Peyer's patch (tissue), 4 donors: ENCODE measurements around the gene SLC33A1. TPM values are rescaled to one million over a fixed set of nuclear protein-coding genes. Genes with fewer than 3 reads are reported as not detected.

Experiments
- DNase-seq, 3 donors: peaks; one replicate each; pipeline ENCODE4 v3.0.0-alpha.2; 2017 to 2019
- H3K27ac ChIP-seq, 4 donors: fragments of 200-600 bp; sonication (generic); one replicate each; pipeline ENCODE4 v1.5.1; 2016 to 2019
- H3K27me3 ChIP-seq, 2 donors: fragments of 200-600 bp; sonication (generic); one replicate each; pipeline ENCODE4 v1.5.1; 2019
- H3K36me3 ChIP-seq, 3 donors: fragments of 200-600 bp; sonication (generic); one replicate each; pipeline ENCODE4 v1.5.1; 2016 to 2019
- H3K4me1 ChIP-seq, 4 donors: fragments of 200-600 bp; sonication (generic); one replicate each; pipeline ENCODE4 v1.5.1; 2016 to 2019
- H3K4me3 ChIP-seq, 4 donors: fragments of 200-600 bp; sonication (generic); 1 replicate in 3 of 4; 2 replicates in 1 of 4; pipeline ENCODE4 v1.5.1; 2016 to 2019; ENCODE audit warnings: mild to moderate bottlenecking in 1 of 4
- H3K9me3 ChIP-seq, 4 donors: fragments of 200-600 bp; sonication (generic); one replicate each; pipeline ENCODE4 v1.5.1; 2016 to 2019; ENCODE audit warnings: mild to moderate bottlenecking in 1 of 4
- POLR2A ChIP-seq, 2 donors: fragments of 450-650 bp; IDR thresholded peaks; one replicate each; pipeline ENCODE4 v1.5.1; 2017; ENCODE audit warnings: antibody characterized with exemption in 2 of 2, mild to moderate bottlenecking in 2 of 2, moderate library complexity in 2 of 2
- total RNA-seq, 4 donors: library from RNA; depleted of rRNA; stranded (reverse); fragments of >200 nt; gene quantifications; one replicate each; pipeline ENCODE4 v1.1.0, GENCODE V29; 2016
- TF ChIP-seq, protein P1 (sequence below), 6 experiments: fragments of 450-650 bp in 4 of 6; fragments of 200-600 bp in 2 of 6; sonication (generic) in 1 of 6; IDR thresholded peaks; one replicate each; pipeline ENCODE4 v1.5.1; 2017 to 2019; ENCODE audit warnings: antibody characterized with exemption in 6 of 6, mild to moderate bottlenecking in 3 of 6, moderate library complexity in 1 of 6

Gene SLC33A1
- total RNA-seq, 4 donors from 2014 or later = 12.4 to 44.7 (median 30.3) TPM

DNA sequence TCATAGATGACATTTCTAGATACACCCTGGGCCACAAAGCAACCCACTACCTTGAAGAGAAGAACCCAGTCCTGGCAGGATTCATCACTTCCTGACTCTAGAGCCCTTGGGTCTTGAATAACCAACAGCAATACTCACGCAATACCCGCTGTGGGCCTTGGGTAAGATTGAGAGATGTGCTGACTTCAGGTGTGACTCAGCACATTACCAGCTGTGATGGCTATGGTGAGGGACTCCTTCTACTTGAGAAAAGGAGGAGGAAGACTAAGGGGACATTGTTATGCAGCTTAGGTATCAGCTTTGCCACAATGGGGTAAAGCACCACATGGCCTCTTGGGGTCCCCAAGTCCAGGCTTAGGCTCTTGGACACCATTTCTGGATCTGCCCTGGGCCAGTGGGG is 63.0 kb downstream of the SLC33A1 start:
- H3K4me3 ChIP-seq = no peak overlapping the region
- no peaks in the 10 kb centered on the region for H3K27me3 ChIP-seq
- TF ChIP-seq, protein P1, sequence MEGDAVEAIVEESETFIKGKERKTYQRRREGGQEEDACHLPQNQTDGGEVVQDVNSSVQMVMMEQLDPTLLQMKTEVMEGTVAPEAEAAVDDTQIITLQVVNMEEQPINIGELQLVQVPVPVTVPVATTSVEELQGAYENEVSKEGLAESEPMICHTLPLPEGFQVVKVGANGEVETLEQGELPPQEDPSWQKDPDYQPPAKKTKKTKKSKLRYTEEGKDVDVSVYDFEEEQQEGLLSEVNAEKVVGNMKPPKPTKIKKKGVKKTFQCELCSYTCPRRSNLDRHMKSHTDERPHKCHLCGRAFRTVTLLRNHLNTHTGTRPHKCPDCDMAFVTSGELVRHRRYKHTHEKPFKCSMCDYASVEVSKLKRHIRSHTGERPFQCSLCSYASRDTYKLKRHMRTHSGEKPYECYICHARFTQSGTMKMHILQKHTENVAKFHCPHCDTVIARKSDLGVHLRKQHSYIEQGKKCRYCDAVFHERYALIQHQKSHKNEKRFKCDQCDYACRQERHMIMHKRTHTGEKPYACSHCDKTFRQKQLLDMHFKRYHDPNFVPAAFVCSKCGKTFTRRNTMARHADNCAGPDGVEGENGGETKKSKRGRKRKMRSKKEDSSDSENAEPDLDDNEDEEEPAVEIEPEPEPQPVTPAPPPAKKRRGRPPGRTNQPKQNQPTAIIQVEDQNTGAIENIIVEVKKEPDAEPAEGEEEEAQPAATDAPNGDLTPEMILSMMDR (IDR thresholded peaks at IDR 0.05) = no peak
- TF ChIP-seq POLR2A (IDR thresholded peaks at IDR 0.05) = no peak
- H3K9me3 ChIP-seq = no peaks in the 10 kb centered on the region
- no peak for DNase-seq
- peaks cover 0 to 6% (median 0%) of the 10 kb centered on the region in 3 donors for H3K36me3 ChIP-seq
- no peak overlapping the region for H3K27ac ChIP-seq
- no peaks in the 10 kb centered on the region for H3K4me1 ChIP-seq

DNA sequence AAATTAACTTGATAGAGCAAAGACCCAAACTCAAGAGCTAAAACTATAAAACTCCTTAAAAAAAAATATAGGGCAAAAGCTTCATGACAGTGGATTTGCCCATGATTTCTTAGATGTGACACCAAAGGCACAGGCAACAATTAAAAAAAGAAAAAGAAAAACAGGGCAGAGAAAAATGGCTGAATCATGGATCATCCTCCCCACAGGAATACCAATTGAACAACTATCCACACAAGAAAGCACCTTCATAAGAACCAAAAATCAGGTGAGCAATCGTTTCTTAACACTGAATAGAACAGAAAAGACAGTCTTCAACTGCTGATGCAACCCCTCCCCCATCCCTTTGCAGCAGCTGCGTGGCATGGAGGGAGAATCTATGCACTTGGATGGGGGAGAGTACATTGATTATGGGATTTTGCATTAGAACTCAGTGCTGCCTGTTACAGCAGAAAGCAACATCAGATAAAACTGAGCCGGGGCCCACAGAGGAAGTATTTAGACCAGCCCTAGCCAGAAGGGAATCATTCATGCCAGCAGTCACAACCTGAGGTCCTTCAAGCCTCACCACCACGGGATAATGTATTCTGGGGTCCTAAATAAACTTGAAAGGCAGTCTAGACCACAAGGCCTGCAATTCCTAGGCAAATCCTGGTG is 63.8 kb downstream of the SLC33A1 start:
- Histone ChIP-seq H3K4me3 (no peak overlapping the region), H3K27me3 (no peaks in the 10 kb centered on the region), H3K4me1 (no peaks in the 10 kb centered on the region), H3K9me3 (no peaks in the 10 kb centered on the region), H3K36me3 (peaks cover 0 to 6% (median 0%) of the 10 kb centered on the region in 3 donors), H3K27ac (no peak overlapping the region)
- TF ChIP-seq, protein P1 (IDR thresholded peaks at IDR 0.05) = no peak
- no peak for DNase-seq

DNA sequence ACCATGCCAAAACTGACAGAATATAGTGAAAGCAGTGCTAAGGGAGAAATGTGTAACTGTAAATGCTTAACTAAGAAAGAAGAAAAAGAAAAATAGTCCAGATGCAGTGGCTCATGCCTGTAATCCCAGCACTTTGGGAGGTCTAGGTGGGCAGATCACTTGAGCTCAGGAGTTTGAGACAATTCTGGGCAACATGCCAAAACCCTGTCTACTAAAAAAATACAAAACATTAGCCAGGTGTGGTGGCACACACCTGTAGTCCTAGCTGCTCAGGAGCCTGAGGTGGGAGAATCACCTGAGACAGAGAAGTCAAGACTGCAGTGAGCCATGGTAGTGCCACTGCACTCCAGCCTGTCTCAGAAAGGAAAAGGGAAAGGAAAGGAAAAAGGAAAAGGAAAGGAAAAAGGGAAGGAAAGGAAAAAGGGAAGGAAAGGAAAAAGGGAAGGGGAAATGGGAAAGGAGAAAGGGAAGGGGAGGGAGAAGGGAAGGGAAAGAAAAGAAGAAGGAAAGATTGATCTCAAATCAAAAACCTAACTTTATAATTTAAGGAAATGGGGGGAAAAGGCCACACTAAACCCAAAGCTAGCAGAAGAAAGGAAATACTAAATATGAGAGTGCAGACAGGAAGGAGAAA is 68.4 kb downstream of the SLC33A1 start:
- H3K9me3 ChIP-seq = peaks cover 0 to 4% (median 2%) of the 10 kb centered on the region in 4 donors

DNA sequence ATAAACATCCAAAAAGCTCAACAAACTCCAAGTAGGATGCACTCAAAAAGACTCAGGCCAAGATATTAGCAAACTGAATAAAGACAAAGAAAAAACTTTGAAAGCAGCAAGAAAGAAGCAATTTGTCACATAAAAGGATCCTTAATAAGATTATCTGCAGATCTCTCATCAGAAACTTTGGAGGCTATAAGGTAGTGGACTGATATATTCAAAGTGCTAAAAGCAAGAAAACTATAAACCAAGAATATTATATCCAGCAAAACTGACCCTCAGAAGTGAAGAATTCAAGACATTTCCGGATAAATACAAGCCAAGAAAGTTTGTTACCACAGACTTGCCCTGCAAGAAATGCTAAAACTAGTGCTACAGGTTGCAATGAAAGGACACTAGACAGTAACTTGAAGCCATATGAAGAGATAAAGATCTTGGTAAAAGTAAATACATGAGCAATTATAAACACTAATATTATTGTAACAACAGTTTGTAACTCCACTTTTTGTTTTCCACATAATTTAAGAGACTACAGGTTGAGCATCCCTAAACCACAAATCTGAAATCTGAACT is 71.8 kb downstream of the SLC33A1 start:
- no peak for DNase-seq
- H3K36me3 ChIP-seq = no peaks in the 10 kb centered on the region
- H3K27me3 ChIP-seq = no peaks in the 10 kb centered on the region
- peaks cover 0 to 4% (median 2%) of the 10 kb centered on the region in 4 donors for H3K9me3 ChIP-seq
- H3K27ac ChIP-seq = no peak overlapping the region
- TF ChIP-seq POLR2A (IDR thresholded peaks at IDR 0.05) = no peak
- TF ChIP-seq, protein P1 (IDR thresholded peaks at IDR 0.05) = no peak
- no peak overlapping the region for H3K4me3 ChIP-seq
- H3K4me1 ChIP-seq = no peaks in the 10 kb centered on the region

More for the DNA sequence above, 68.4 kb downstream of the SLC33A1 start:
- no peak overlapping the region for H3K27ac ChIP-seq
- TF ChIP-seq, protein P1 (IDR thresholded peaks at IDR 0.05) = no peak
- no peak for TF ChIP-seq POLR2A (IDR thresholded peaks at IDR 0.05)
- no peaks in the 10 kb centered on the region for H3K27me3 ChIP-seq
- H3K4me1 ChIP-seq = no peaks in the 10 kb centered on the region
- H3K4me3 ChIP-seq = no peak overlapping the region
- DNase-seq = no peak
- H3K36me3 ChIP-seq = no peaks in the 10 kb centered on the region

DNA sequence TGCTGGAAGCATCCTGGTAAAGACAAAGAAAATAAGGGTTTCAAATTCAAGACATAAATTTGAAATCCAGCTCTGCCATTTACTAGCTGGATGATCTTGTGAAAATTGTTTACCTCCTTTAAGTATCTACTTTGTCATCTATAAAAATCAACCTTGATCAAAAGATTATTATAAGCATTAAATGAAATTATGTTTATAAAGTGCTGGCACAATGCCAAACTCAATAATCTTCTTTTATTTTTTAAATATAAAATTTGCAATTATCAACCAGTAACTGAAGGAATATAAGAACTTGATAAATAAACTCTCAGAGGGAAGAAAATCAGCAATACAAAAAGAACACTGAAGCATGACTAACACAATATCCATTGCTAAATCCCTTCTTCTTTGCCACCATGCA is 73.9 kb downstream of the SLC33A1 start:
- TF ChIP-seq, protein P1 (IDR thresholded peaks at IDR 0.05) = no peak
- no peak for TF ChIP-seq POLR2A (IDR thresholded peaks at IDR 0.05)
- Histone ChIP-seq H3K4me3 (no peak overlapping the region), H3K36me3 (no peaks in the 10 kb centered on the region), H3K9me3 (peaks cover 0 to 4% (median 2%) of the 10 kb centered on the region in 4 donors), H3K27ac (no peak overlapping the region), H3K4me1 (no peaks in the 10 kb centered on the region), H3K27me3 (no peaks in the 10 kb centered on the region)
- no peak for DNase-seq
